ENCODE results near the gene FAM110C. TPM values are rescaled to one million over a fixed set of nuclear protein-coding genes. Genes with fewer than 3 reads are reported as not detected.
A peak's percentile ranks its signal among the peaks of the same experiment; 100 is the strongest.

Gene FAM110C
- total RNA-seq, 2 donors from 2014 or later, result 4.9 to 5.0 TPM

- Histone ChIP-seq H3K4me3 (no peak overlapping the region), H3K9me3 (no peaks in the 10 kb centered on the region), H3K36me3 (no peaks in the 10 kb centered on the region), H3K4me1 (ENCODE audit: control insufficient read depth in 1 of 2, low read depth in 2 of 2) (no peaks in the 10 kb centered on the region), H3K27me3 (replicated peaks; ENCODE audit: insufficient read depth) (no peaks in the 10 kb centered on the region), H3K27ac (no peak overlapping the region)
- DNase-seq (ENCODE audit: low spot score), result no peak
- TF ChIP-seq CTCF (IDR thresholded peaks at IDR 0.05), result no peak
- no peak for ATAC-seq (ENCODE audit: insufficient number of reproducible peaks, low FRiP score, low read depth)
These were observed 20.5 kb upstream of the FAM110C start for GRCh38 chr2:66853-67252.

DNA sequence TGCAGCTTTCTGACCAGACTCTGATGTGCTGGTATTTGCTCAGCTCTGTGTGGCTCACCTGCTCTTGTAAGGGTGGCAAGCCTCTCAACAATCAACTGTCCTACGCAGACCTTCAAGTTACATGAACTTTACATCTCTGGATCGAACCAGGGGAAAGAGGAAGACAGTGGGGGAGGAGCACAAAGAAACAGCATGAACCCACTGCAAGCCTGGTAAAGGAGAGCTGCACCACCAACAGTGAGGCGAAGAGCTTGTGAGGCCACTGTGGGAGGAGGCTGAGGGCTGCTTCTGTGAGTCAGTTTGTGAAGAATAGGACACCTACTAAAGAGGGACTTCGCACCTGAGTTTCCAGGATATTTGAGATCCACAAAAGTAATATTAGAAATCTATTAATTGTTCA lies 18.8 kb upstream of the FAM110C start:
- Histone ChIP-seq H3K4me1 (ENCODE audit: control insufficient read depth in 1 of 2, low read depth in 2 of 2) (no peaks in the 10 kb centered on the region), H3K27me3 (replicated peaks; ENCODE audit: insufficient read depth) (no peaks in the 10 kb centered on the region), H3K9me3 (no peaks in the 10 kb centered on the region), H3K27ac (no peak overlapping the region), H3K4me3 (no peak overlapping the region), H3K36me3 (no peaks in the 10 kb centered on the region)
- ATAC-seq (ENCODE audit: insufficient number of reproducible peaks, low FRiP score, low read depth) (no peak), DNase-seq (ENCODE audit: low spot score) (no peak)
- no peak for TF ChIP-seq CTCF (IDR thresholded peaks at IDR 0.05)

DNA sequence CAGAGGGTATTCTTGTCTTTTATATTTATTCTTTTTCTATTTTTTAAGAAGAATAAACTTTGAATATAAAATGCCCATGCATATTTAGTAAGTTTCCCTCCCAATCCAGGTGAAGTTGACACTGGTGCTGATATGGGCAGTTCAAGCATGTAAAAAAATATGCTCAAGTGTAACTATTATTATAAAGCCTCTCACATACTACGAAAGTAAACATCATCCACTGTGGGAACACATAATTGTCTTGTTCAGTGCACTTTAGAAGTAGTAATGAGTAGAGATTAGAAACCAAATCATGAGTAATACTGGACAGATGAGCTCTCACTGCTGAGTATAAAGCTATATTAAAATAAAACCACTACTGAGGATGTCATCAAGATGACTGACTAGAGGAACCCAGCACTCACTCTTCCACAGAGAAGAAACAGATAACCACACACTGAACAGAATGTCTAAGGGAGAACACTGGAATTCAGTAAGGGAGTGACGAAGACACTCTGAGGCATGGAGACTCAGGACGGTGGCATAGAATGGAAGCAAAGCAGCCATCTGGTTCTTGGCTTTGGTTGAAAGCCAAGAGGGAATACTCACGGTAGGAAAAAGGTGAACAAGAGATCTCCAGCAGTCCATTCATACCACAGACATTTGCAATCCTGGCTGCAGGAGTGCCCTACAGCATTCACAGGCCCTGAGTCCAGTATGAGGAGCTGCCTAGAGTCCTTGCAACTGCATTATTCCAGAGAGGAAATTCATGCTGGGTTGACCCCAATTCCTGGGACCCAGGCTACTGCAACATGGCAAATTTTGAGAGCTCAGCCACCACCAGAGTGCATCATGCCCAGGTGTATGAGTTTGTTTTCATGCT lies 9.5 kb upstream of the FAM110C start:
- Histone ChIP-seq H3K9me3 (peaks cover 9% of the 10 kb centered on the region), H3K27ac (no peak overlapping the region), H3K4me1 (ENCODE audit: control insufficient read depth in 1 of 2, low read depth in 2 of 2) (no peaks in the 10 kb centered on the region), H3K27me3 (replicated peaks; ENCODE audit: insufficient read depth) (no peaks in the 10 kb centered on the region), H3K36me3 (no peaks in the 10 kb centered on the region), H3K4me3 (no peak overlapping the region)
- DNase-seq (ENCODE audit: low spot score), result no peak
- no peak for TF ChIP-seq CTCF (IDR thresholded peaks at IDR 0.05)
- no peak for ATAC-seq (ENCODE audit: insufficient number of reproducible peaks, low FRiP score, low read depth)

GRCh38 chr2:51613-52012 lies 5.3 kb upstream of the FAM110C start:
- Histone ChIP-seq H3K27ac (no peak overlapping the region), H3K9me3 (no peaks in the 10 kb centered on the region), H3K27me3 (replicated peaks; ENCODE audit: insufficient read depth) (no peaks in the 10 kb centered on the region), H3K4me1 (ENCODE audit: control insufficient read depth in 1 of 2, low read depth in 2 of 2) (peaks cover 0 to 6% of the 10 kb centered on the region in 2 donors), H3K36me3 (no peaks in the 10 kb centered on the region), H3K4me3 (no peak overlapping the region)
- ATAC-seq (ENCODE audit: insufficient number of reproducible peaks, low FRiP score, low read depth) (no peak), DNase-seq (ENCODE audit: low spot score) (no peak)
- no peak for TF ChIP-seq CTCF (IDR thresholded peaks at IDR 0.05)

- H3K27ac ChIP-seq, result peak overlapping the region; percentile 96
- no peaks in the 10 kb centered on the region for H3K36me3 ChIP-seq
- TF ChIP-seq CTCF (IDR thresholded peaks at IDR 0.05), result no peak
- H3K4me3 ChIP-seq, result peak overlapping the region; percentile 89
- no peak for ATAC-seq (ENCODE audit: insufficient number of reproducible peaks, low FRiP score, low read depth)
- no peaks in the 10 kb centered on the region for H3K27me3 ChIP-seq (replicated peaks; ENCODE audit: insufficient read depth)
- no peak for DNase-seq (ENCODE audit: low spot score)
- peaks cover 0 to 29% of the 10 kb centered on the region in 2 donors for H3K4me1 ChIP-seq (ENCODE audit: control insufficient read depth in 1 of 2, low read depth in 2 of 2)
- no peaks in the 10 kb centered on the region for H3K9me3 ChIP-seq
These were observed 1.4 kb upstream of the FAM110C start for GRCh38 chr2:47737-48136.
